ENCODE measurements around the gene DPP4.

GRCh38 chr2:162084536-162084935 is 10.5 kb upstream of the DPP4 start:
- TF ChIP-seq ARNTL (CRISPR knock-in tag; IDR thresholded peaks at IDR 0.05; ENCODE audit: borderline replicate concordance, low read depth) (no peak), RARB (CRISPR knock-in tag; IDR thresholded peaks at IDR 0.05) (no peak), CREB5 (CRISPR knock-in tag; IDR thresholded peaks at IDR 0.05; ENCODE audit: low read depth) (no peak), POU6F1 (CRISPR knock-in tag; IDR thresholded peaks at IDR 0.05; ENCODE audit: borderline replicate concordance, low read depth) (no peak), ZFP3 (CRISPR knock-in tag; IDR thresholded peaks at IDR 0.05) (no peak), PATZ1 (CRISPR knock-in tag; IDR thresholded peaks at IDR 0.05; ENCODE audit: borderline replicate concordance) (no peak), TSHZ2 (CRISPR knock-in tag; IDR thresholded peaks at IDR 0.05) (no peak)
